ENCODE measurements around the gene SERPINA12. TPM values are rescaled to one million over a fixed set of nuclear protein-coding genes. Genes with fewer than 3 reads are reported as not detected.

Gene SERPINA12
- polyA plus RNA-seq, 2 of the 4 experiments (the other 2 are of a cell fraction) = not detected

- Histone ChIP-seq H3K4me1 (no peaks in the 10 kb centered on the region), H3K9me3 (no peaks in the 10 kb centered on the region), H3K4me2 (no peak overlapping the region), H3K4me3 (no peak overlapping the region), H3K27ac (no peak overlapping the region)
- ATAC-seq (no peak), DNase-seq (ENCODE audit: low read depth in 1 of 2, low spot score in 1 of 2) (no peak), FAIRE-seq (no peak)
- 18% methylated on average over 14 of the region's 14 CpGs for WGBS (ENCODE audit: missing lambda C conversion rate)
- ChIA-PET CTCF (interaction anchor here (1.4 to 1.8 kb wide), 2 partner anchors 15 to 38 kb away, joined by 4 to 5 read pairs; no protein-coding TSS in a partner anchor), POLR2A (no interaction called here)
- TF ChIP-seq HOXB13 (CRISPR knock-in tag; IDR thresholded peaks at IDR 0.05; ENCODE audit: low read depth) = no peak
These were observed 61.0 kb downstream of the SERPINA12 start for GRCh38 chr14:94448071-94448808.

- Histone ChIP-seq H3K27ac (no peak overlapping the region), H3K4me3 (no peak overlapping the region), H3K4me1 (no peaks in the 10 kb centered on the region), H3K4me2 (no peak overlapping the region), H3K9me3 (no peaks in the 10 kb centered on the region)
- no peak for ATAC-seq
- POLR2A ChIA-PET = no interaction called here
- TF ChIP-seq CBX8 (IDR thresholded peaks at IDR 0.05) (no peak), SREBF2 (IDR thresholded peaks at IDR 0.05) (no peak), HDAC2 (IDR thresholded peaks at IDR 0.05) (no peak), NR3C1 (IDR thresholded peaks at IDR 0.05) (no peak), MAX (IDR thresholded peaks at IDR 0.05) (no peak), TFCP2L1 (CRISPR knock-in tag; IDR thresholded peaks at IDR 0.05) (no peak)
- FAIRE-seq = no peak
- DNase-seq (ENCODE audit: low read depth in 1 of 2, low spot score in 1 of 2) = no peak
- CTCF ChIA-PET = interaction anchor here (1.8 kb wide), 1 partner anchor 14 kb away, joined by 4 read pairs; no protein-coding TSS in a partner anchor
- WGBS (ENCODE audit: missing lambda C conversion rate) = 3% methylated on average over 3 of the region's 3 CpGs
These were observed 62.1 kb downstream of the SERPINA12 start for GRCh38 chr14:94447206-94447605.

- FAIRE-seq (no peak), DNase-seq (ENCODE audit: low read depth in 1 of 2, low spot score in 1 of 2) (no peak), ATAC-seq (no peak)
- H3K27ac ChIP-seq = no peak overlapping the region
- no peak overlapping the region for H3K4me2 ChIP-seq
- WGBS (ENCODE audit: missing lambda C conversion rate) = 6% methylated on average over 4 of the region's 4 CpGs
- H3K4me3 ChIP-seq = no peak overlapping the region
- TF ChIP-seq CBX8 (IDR thresholded peaks at IDR 0.05) (no peak), ZC3H11A (IDR thresholded peaks at IDR 0.05) (no peak)
- H3K9me3 ChIP-seq = no peaks in the 10 kb centered on the region
- H3K4me1 ChIP-seq = no peaks in the 10 kb centered on the region
- ChIA-PET POLR2A (no interaction called here), CTCF (interaction anchor here (0.8 kb wide), 1 partner anchor 12 kb away, joined by 3 read pairs; no protein-coding TSS in a partner anchor)
These were observed 63.1 kb downstream of the SERPINA12 start for GRCh38 chr14:94446126-94446525.

GRCh38 chr14:94445003-94445402 lies 64.3 kb downstream of the SERPINA12 start:
- ATAC-seq = no peak
- Histone ChIP-seq H3K27ac (no peak overlapping the region), H3K4me2 (no peak overlapping the region), H3K4me3 (no peak overlapping the region), H3K4me1 (no peaks in the 10 kb centered on the region), H3K9me3 (no peaks in the 10 kb centered on the region)
- no peak for FAIRE-seq
- POLR2A ChIA-PET = no interaction called here
- 11% methylated on average over 1 of the region's 1 CpG for WGBS (ENCODE audit: missing lambda C conversion rate)
- DNase-seq (ENCODE audit: low read depth in 1 of 2, low spot score in 1 of 2) = no peak
- CTCF ChIA-PET = interaction anchor here (0.9 to 3.0 kb wide), 2 partner anchors 21 to 41 kb away, joined by 3 to 15 read pairs; no protein-coding TSS in a partner anchor
- TF ChIP-seq FOXS1 (CRISPR knock-in tag; IDR thresholded peaks at IDR 0.05) (no peak), RARB (CRISPR knock-in tag; IDR thresholded peaks at IDR 0.05) (no peak), EP300 (IDR thresholded peaks at IDR 0.05) (no peak), RNF2 (IDR thresholded peaks at IDR 0.05; ENCODE audit: borderline replicate concordance, low read depth) (no peak), JUNB (IDR thresholded peaks at IDR 0.05) (no peak), KDM5A (IDR thresholded peaks at IDR 0.05) (no peak), CBX8 (IDR thresholded peaks at IDR 0.05) (no peak), HMGXB4 (CRISPR knock-in tag; IDR thresholded peaks at IDR 0.05; ENCODE audit: borderline replicate concordance) (no peak), TP53 (CRISPR knock-in tag; IDR thresholded peaks at IDR 0.05) (no peak), HDAC2 (IDR thresholded peaks at IDR 0.05) (no peak), SMC3 (IDR thresholded peaks at IDR 0.05) (no peak), USF2 (IDR thresholded peaks at IDR 0.05) (no peak), PHF8 (IDR thresholded peaks at IDR 0.05; ENCODE audit: borderline replicate concordance, low read depth) (no peak), MAZ (IDR thresholded peaks at IDR 0.05; ENCODE audit: borderline replicate concordance, low read depth, low read length) (no peak), MAX (IDR thresholded peaks at IDR 0.05) (no peak), RCOR1 (IDR thresholded peaks at IDR 0.05; ENCODE audit: low read depth, low read length) (no peak)
